ENCODE results near the gene GRIK3.

GRCh38 chr1:36881068-36881405 is 153.3 kb downstream of the GRIK3 start:
- no peak for TF ChIP-seq RFX5 (IDR thresholded peaks at IDR 0.05; ENCODE audit: borderline replicate concordance, low read depth, low read length)
- TF ChIP-seq, protein P1, sequence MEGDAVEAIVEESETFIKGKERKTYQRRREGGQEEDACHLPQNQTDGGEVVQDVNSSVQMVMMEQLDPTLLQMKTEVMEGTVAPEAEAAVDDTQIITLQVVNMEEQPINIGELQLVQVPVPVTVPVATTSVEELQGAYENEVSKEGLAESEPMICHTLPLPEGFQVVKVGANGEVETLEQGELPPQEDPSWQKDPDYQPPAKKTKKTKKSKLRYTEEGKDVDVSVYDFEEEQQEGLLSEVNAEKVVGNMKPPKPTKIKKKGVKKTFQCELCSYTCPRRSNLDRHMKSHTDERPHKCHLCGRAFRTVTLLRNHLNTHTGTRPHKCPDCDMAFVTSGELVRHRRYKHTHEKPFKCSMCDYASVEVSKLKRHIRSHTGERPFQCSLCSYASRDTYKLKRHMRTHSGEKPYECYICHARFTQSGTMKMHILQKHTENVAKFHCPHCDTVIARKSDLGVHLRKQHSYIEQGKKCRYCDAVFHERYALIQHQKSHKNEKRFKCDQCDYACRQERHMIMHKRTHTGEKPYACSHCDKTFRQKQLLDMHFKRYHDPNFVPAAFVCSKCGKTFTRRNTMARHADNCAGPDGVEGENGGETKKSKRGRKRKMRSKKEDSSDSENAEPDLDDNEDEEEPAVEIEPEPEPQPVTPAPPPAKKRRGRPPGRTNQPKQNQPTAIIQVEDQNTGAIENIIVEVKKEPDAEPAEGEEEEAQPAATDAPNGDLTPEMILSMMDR (IDR thresholded peaks at IDR 0.05; ENCODE audit: control extremely low read depth in 1 of 3, insufficient read depth in 1 of 3, low read depth in 1 of 3, low read length in 3 of 3): no peak
- TF ChIP-seq RAD21 (IDR thresholded peaks at IDR 0.05 in 1 of 2, conservative IDR thresholded peaks at IDR 0.05 in 1 of 2; ENCODE audit: low read depth in 2 of 2, low read length in 2 of 2): no peak
- TF ChIP-seq MAX (IDR thresholded peaks at IDR 0.05): no peak
- no peak for TF ChIP-seq GABPA (IDR thresholded peaks at IDR 0.05; ENCODE audit: borderline replicate concordance, insufficient read depth, low read length)
- TF ChIP-seq SIX5 (IDR thresholded peaks at IDR 0.05; ENCODE audit: low read depth, low read length): no peak
- no peak for TF ChIP-seq POLR2A (IDR thresholded peaks at IDR 0.05; ENCODE audit: control extremely low read depth in 1 of 2, low read depth in 2 of 2, low read length in 2 of 2)
